ENCODE data around the gene CFAP58.

Gene CFAP58, protein sequence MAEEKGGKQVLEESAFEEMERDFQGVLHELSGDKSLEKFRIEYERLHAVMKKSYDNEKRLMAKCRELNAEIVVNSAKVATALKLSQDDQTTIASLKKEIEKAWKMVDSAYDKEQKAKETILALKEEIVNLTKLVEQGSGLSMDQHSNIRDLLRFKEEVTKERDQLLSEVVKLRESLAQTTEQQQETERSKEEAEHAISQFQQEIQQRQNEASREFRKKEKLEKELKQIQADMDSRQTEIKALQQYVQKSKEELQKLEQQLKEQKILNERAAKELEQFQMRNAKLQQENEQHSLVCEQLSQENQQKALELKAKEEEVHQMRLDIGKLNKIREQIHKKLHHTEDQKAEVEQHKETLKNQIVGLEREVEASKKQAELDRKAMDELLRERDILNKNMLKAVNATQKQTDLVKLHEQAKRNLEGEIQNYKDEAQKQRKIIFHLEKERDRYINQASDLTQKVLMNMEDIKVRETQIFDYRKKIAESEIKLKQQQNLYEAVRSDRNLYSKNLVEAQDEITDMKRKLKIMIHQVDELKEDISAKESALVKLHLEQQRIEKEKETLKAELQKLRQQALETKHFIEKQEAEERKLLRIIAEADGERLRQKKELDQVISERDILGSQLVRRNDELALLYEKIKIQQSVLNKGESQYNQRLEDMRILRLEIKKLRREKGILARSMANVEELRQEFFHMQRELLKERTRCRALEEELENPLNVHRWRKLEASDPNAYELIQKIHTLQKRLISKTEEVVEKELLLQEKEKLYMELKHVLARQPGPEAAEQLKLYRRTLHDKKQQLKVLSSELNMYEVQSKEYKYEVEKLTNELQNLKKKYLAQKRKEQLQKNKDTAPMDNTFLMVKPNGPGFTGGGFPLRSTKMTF

DNA sequence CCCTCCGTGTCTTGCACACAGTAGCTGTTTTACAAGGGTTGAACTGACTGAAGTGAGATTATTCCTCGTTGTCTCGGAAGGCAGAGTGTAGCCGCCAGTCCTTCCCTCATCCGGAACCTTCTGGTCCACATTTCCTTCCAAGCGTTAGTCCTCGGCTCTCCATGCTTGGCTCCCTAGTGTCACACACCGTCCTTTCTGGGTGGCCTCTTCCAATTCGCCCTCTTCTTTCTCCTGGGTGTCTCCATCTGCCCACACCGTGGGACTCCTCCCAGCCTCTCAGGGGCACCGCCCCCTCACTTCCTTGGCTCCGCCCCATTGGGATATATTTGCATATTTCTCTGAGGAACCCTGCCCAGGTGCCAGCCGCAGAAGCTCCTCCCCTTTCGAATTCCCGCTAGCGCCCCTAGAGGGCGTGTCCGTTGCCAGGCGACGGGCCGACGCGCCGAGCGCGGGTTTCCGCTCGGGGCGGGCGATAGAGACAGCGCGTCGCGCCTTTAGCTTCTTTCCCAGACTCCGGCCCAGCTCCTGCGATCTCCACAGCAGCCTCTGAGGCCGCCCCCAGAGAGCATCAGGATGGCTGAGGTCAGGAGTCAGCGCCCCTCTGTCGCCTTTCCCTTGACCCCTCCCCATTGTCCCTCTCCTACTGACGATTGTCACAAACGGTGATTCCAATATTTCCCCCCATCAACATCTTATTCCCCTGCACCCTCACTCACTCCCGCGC lies at the start of gene CFAP58:
CFAP58 (plus strand) TSS at position 509 of the 724 bp plus-strand sequence; CDS start at position 574, 65 bp downstream.
- Histone ChIP-seq H3K4me3 (ENCODE audit: low read depth, low read length) (peak within 1 kb of the TSS; percentile 86), H3K4me1 (ENCODE audit: control insufficient read depth, insufficient read depth, low read length) (peaks cover 14% of the 10 kb centered on the region), H3K27ac (ENCODE audit: low read depth, low read length) (no peak within 1 kb of the TSS), H3K9ac (ENCODE audit: low read length) (no peak within 1 kb of the TSS), H3K9me3 (ENCODE audit: control insufficient read depth, insufficient read depth, low read depth, low read length) (no peaks in the 10 kb centered on the region), H3K27me3 (ENCODE audit: control insufficient read depth, insufficient read depth, low read length) (peaks cover 27% of the 10 kb centered on the region), H3K36me3 (ENCODE audit: control insufficient read depth, insufficient read depth, low read length) (no peaks in the 10 kb centered on the region)

DNA sequence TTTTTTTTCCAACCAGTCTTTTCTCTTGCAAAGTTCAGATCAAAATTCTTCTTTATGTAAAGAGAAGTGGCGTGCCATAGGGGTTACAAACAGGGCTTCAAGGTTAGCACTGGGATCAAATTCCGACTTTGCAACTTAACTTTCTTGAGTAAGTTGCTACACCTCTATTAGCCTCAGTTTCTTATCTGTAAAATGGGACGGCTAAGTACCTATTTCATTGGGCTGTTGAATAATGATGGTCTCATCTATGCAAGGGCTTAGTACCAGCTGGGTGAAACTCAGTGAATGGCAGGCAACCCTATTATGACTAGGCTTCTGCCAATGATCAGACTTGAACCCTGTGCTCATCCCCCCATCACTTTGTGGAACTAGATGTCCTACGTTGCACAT lies 49.3 kb upstream of the CFAP58 start:
- Histone ChIP-seq H3K4me3 (ENCODE audit: low read depth, low read length) (no peak overlapping the region), H3K36me3 (ENCODE audit: control insufficient read depth, insufficient read depth, low read length) (no peaks in the 10 kb centered on the region), H3K9me3 (ENCODE audit: control insufficient read depth, insufficient read depth, low read depth, low read length) (peaks cover 18% of the 10 kb centered on the region), H3K27me3 (ENCODE audit: control insufficient read depth, insufficient read depth, low read length) (no peaks in the 10 kb centered on the region), H3K4me1 (ENCODE audit: control insufficient read depth, insufficient read depth, low read length) (peaks cover 10% of the 10 kb centered on the region), H3K27ac (ENCODE audit: low read depth, low read length) (no peak overlapping the region), H3K9ac (ENCODE audit: low read length) (no peak overlapping the region)

DNA sequence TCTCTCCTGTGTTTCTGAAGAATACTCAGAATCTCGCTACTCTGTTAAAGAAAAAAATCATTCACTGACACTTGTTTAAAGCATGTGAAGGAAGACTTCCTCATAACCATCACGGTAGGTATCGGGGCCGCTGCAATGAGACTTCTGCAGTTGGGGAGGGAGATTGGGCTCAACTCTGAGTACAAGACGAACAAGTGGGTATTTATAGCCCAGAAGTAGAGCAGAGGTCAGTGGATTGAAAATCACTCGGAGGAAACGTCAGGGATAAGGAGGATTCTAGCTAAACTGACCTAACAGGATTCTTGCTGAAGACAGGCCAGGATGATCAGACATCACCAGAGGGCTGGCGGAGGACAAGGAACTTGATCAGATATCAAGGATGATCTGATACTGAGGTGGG lies 48.7 kb upstream of the CFAP58 start:
- H3K36me3 ChIP-seq (ENCODE audit: control insufficient read depth, insufficient read depth, low read length) = no peaks in the 10 kb centered on the region
- no peak overlapping the region for H3K27ac ChIP-seq (ENCODE audit: low read depth, low read length)
- peaks cover 10% of the 10 kb centered on the region for H3K4me1 ChIP-seq (ENCODE audit: control insufficient read depth, insufficient read depth, low read length)
- H3K27me3 ChIP-seq (ENCODE audit: control insufficient read depth, insufficient read depth, low read length) = no peaks in the 10 kb centered on the region
- H3K9me3 ChIP-seq (ENCODE audit: control insufficient read depth, insufficient read depth, low read depth, low read length) = peaks cover 18% of the 10 kb centered on the region
- no peak overlapping the region for H3K4me3 ChIP-seq (ENCODE audit: low read depth, low read length)
- H3K9ac ChIP-seq (ENCODE audit: low read length) = no peak overlapping the region

DNA sequence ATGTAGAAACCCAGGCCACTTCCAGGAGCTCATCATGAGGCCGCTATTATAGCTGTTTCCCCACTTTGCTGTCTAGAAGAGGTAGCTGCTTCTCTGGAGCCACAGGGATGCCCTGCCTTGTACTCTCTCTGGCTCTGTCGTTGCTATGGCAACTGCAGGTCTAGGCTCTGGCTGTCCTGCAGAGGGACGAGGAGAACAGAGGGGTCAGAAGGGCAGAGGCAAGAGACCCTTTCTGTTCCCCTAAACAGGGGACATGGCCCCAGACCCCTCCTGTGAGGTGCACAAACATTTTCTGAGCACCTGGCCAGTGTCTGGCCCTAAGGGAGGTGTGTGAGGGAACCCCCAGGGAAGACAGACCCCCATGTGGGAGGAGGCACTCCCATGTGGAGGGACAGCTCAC lies 46.7 kb upstream of the CFAP58 start:
- Histone ChIP-seq H3K9me3 (ENCODE audit: control insufficient read depth, insufficient read depth, low read depth, low read length) (peaks cover 18% of the 10 kb centered on the region), H3K36me3 (ENCODE audit: control insufficient read depth, insufficient read depth, low read length) (no peaks in the 10 kb centered on the region), H3K4me1 (ENCODE audit: control insufficient read depth, insufficient read depth, low read length) (peaks cover 6% of the 10 kb centered on the region), H3K27ac (ENCODE audit: low read depth, low read length) (no peak overlapping the region), H3K4me3 (ENCODE audit: low read depth, low read length) (no peak overlapping the region), H3K9ac (ENCODE audit: low read length) (no peak overlapping the region), H3K27me3 (ENCODE audit: control insufficient read depth, insufficient read depth, low read length) (no peaks in the 10 kb centered on the region)

DNA sequence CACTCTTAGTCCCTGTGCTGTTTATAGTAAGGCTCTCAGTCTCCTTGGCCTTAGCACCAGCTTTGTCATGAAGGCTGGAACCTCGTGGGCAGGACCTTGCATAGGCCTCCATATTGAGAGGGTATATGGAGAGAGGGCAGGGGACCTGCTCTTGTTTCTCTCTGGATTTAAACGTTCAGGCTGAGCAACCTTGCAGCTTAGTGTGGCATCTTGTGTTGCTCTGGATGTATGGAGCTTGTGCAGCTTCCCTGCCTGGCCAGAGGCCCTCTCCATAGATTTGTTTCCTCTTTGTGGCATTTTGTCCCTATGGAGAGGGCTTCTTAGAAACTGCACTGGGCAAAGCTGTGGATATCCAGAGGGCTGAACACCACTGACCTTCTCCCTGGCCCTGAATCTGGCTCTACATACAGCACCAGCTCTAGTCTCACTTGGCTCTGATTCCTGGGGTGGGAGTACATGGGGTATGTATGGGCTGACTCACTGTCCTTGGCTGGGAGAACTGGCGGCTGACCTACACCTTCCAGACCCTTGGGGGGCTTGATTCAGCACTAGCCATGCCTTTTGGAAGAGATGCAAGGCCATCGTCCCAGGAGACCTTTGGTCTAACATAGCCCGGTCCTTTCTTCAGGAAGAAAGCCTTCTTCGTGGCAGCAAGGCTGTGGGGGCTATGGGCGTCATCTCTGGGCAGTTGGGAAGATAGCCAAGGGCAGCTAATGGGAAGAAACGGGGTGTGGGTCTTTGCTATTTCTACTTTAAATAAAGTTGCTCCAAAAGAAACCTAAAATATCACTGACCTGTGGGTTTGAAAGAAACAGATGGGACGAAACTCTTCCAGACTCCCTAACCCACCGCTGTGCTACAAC lies 45.8 kb upstream of the CFAP58 start:
- Histone ChIP-seq H3K4me1 (ENCODE audit: control insufficient read depth, insufficient read depth, low read length) (peaks cover 6% of the 10 kb centered on the region), H3K9ac (ENCODE audit: low read length) (no peak overlapping the region), H3K4me3 (ENCODE audit: low read depth, low read length) (no peak overlapping the region), H3K9me3 (ENCODE audit: control insufficient read depth, insufficient read depth, low read depth, low read length) (peaks cover 18% of the 10 kb centered on the region), H3K27me3 (ENCODE audit: control insufficient read depth, insufficient read depth, low read length) (no peaks in the 10 kb centered on the region), H3K27ac (ENCODE audit: low read depth, low read length) (no peak overlapping the region), H3K36me3 (ENCODE audit: control insufficient read depth, insufficient read depth, low read length) (no peaks in the 10 kb centered on the region)

DNA sequence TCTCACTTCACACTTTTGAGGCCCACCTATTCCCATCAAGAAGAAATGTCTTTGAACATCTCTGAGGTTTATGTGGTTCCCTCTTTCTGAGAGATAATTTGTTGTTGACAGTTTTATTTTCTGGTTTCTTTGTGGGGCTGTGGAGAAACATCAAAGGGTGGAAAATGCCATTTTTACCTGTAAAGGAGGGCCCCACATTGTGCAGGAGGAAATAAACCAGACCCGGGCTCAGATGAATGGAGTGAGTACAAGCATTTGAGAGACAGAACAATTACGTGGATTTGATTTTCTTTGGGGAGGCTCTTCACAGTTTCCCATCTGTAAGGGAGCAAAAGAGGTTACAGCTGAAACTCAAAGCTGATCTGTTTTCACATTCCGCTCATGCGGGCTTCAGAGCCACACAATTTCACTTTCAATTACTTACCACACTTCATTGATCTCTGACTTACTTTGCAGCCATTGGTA lies 45.2 kb upstream of the CFAP58 start:
- Histone ChIP-seq H3K9me3 (ENCODE audit: control insufficient read depth, insufficient read depth, low read depth, low read length) (peaks cover 11% of the 10 kb centered on the region), H3K9ac (ENCODE audit: low read length) (no peak overlapping the region), H3K36me3 (ENCODE audit: control insufficient read depth, insufficient read depth, low read length) (peaks cover 7% of the 10 kb centered on the region), H3K4me3 (ENCODE audit: low read depth, low read length) (no peak overlapping the region), H3K4me1 (ENCODE audit: control insufficient read depth, insufficient read depth, low read length) (peaks cover 6% of the 10 kb centered on the region), H3K27ac (ENCODE audit: low read depth, low read length) (no peak overlapping the region), H3K27me3 (ENCODE audit: control insufficient read depth, insufficient read depth, low read length) (no peaks in the 10 kb centered on the region)

DNA sequence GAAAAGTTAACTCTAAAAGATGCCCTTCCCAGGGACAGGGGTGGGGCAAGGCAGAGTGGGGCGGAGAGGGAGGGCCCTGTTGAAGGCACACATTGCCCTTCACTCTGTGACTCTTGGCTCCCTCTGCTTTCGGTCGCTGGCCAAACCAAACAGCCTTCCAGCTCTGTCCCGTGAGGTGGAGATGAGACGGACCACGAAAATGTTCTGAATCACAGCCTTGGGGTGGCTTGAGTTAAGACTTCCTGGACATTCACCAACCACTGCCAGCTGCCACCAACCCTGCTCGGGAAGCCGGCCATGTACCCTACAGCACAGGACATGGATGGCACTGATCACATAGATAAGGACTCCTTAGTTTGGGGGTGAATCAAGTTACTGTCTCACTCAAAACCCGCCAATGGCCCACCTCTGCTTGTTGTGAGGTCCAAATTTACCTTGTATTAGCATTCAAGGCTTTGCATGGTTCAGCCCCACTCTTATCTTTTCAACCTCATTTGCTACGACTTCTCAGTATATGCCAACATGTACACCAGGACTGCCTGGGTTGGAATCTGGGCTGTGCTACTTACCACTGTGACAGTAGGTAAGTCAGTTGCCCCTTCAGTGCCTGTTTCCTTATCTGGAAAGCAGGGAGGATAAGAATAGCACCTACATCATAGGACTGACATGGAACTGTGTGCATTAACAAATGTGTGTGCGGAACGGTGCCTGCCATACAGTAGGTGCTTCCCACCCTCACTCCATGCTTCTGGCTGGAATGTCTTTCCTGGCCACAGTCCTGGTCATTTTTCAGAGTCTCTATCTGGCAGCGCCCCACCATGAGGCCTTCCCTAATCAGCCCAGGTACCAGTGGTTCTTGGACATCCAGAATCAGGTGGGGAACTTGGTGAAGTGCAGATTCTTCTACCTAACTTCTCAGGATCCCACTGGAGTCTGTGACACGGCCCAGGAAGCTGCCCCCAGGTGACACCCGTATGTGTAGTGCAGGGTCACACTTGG lies 43.4 kb upstream of the CFAP58 start:
- Histone ChIP-seq H3K27ac (ENCODE audit: low read depth, low read length) (no peak overlapping the region), H3K4me3 (ENCODE audit: low read depth, low read length) (no peak overlapping the region), H3K9me3 (ENCODE audit: control insufficient read depth, insufficient read depth, low read depth, low read length) (no peaks in the 10 kb centered on the region), H3K9ac (ENCODE audit: low read length) (no peak overlapping the region), H3K27me3 (ENCODE audit: control insufficient read depth, insufficient read depth, low read length) (no peaks in the 10 kb centered on the region), H3K36me3 (ENCODE audit: control insufficient read depth, insufficient read depth, low read length) (peaks cover 25% of the 10 kb centered on the region), H3K4me1 (ENCODE audit: control insufficient read depth, insufficient read depth, low read length) (peaks cover 6% of the 10 kb centered on the region)

DNA sequence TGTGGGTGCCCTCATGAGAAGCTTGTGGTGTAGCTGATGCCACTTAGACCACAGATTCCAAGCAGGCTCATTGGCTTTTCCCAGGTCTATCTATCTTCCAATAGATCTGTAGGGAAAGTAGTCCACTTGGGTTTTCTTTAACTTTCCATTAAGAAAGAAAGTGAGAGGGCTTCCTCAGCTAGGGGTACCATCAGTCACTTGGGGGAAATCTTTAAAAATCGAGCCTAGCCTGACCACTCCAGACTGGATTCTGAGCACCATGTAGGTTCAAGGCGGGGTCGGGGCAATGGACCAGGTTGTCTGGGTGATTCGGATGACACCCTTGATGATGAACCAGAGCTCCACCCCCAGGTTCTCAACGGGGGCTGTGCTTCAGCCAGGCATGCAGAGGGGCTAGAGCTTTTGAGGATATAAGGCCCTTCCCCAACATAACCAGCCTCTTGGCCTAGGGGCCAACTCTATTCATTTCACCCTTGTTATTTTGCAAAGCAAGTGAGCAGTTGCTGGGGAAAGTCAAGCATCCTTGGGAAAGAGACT lies 42.4 kb upstream of the CFAP58 start:
- no peak overlapping the region for H3K27ac ChIP-seq (ENCODE audit: low read depth, low read length)
- no peaks in the 10 kb centered on the region for H3K4me1 ChIP-seq (ENCODE audit: control insufficient read depth, insufficient read depth, low read length)

DNA sequence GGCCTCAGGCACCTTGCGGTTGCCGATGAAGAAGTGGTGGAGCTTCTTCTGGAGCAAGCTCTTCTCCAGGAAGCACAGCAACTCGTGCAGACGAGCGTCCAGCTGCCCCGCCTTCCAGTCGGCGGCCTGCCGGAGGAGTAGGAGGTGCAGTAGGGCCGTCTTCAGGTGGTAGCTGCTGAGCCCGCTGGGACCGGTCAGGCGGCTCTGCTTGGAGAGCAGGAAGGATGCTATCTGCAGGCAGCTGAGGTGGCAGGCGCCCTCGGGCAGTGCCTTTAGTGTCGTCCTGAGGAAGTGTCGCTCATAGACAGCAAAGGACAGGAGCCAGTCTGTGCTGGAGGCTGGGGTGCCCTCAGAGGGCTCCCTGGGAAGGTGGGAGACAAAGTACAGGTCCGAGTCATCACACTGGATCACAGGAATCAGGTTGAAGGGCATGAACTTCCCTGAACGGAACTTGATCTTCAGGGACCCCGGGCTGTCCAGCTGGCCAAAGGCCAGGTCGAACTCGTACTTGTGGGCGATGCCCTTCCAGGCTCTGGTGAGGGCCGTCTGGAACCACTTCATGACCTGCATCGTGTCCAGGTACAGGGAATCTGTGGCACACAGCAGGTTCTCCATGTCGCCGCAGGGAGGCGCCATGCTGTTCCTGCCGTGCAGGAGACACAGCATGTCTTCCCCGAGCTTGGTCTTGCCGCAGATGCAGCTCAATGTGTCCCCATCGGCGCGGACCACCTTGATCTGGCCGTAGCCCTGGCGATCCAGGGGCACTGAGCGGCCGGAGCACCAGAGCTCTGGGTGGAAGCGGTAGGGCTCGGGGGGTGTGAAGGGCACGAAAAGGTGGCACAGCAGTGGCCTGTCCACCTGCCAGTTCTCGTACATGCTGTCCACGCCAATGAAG lies 38.8 kb upstream of the CFAP58 start:
- H3K9ac ChIP-seq (ENCODE audit: low read length) = no peak overlapping the region
- H3K9me3 ChIP-seq (ENCODE audit: control insufficient read depth, insufficient read depth, low read depth, low read length) = no peaks in the 10 kb centered on the region
- peaks cover 30% of the 10 kb centered on the region for H3K4me1 ChIP-seq (ENCODE audit: control insufficient read depth, insufficient read depth, low read length)
- H3K27me3 ChIP-seq (ENCODE audit: control insufficient read depth, insufficient read depth, low read length) = no peaks in the 10 kb centered on the region
- H3K4me3 ChIP-seq (ENCODE audit: low read depth, low read length) = no peak overlapping the region
- H3K27ac ChIP-seq (ENCODE audit: low read depth, low read length) = no peak overlapping the region
- H3K36me3 ChIP-seq (ENCODE audit: control insufficient read depth, insufficient read depth, low read length) = peaks cover 34% of the 10 kb centered on the region

More for the DNA sequence above, 42.4 kb upstream of the CFAP58 start:
- H3K9me3 ChIP-seq (ENCODE audit: control insufficient read depth, insufficient read depth, low read depth, low read length) = no peaks in the 10 kb centered on the region
- H3K9ac ChIP-seq (ENCODE audit: low read length) = no peak overlapping the region
- H3K36me3 ChIP-seq (ENCODE audit: control insufficient read depth, insufficient read depth, low read length) = peaks cover 33% of the 10 kb centered on the region
- H3K4me3 ChIP-seq (ENCODE audit: low read depth, low read length) = no peak overlapping the region
- H3K27me3 ChIP-seq (ENCODE audit: control insufficient read depth, insufficient read depth, low read length) = no peaks in the 10 kb centered on the region
